K562 (cell line): Measurements from ENCODE around the gene WDR86. TPM values are rescaled to one million over a fixed set of nuclear protein-coding genes. Genes with fewer than 3 reads are reported as not detected.

ENCODE experiments used
- ARID2 ChIP-seq: fragments of 450-650 bp; IDR thresholded peaks from 2 replicates; pipeline ENCODE4 v1.6.1; 2017; ENCODE audit warnings: antibody characterized with exemption, mild to moderate bottlenecking
- ATF6 ChIP-seq: sonication (generic); formaldehyde crosslinking; IDR thresholded peaks from 2 replicates; pipeline ENCODE4 v1.4.0; 2020; ENCODE audit warnings: mild to moderate bottlenecking, missing genetic modification reagents
- CEBPZ ChIP-seq: fragments of 150-350 bp; IDR thresholded peaks from 2 replicates; pipeline ENCODE4 v1.6.1; 2014; ENCODE audit warnings: low read depth, mild to moderate bottlenecking, low read length, borderline replicate concordance
- DIDO1 ChIP-seq: fragments of 450-650 bp; IDR thresholded peaks from 2 replicates; pipeline ENCODE4 v1.6.1; 2016; ENCODE audit warnings: low read depth, missing biosample characterization, missing genetic modification characterization
- EZH2 ChIP-seq: IDR thresholded peaks from 2 replicates; pipeline ENCODE4 v1.6.1; 2012; ENCODE audit warnings: low read depth, mild to moderate bottlenecking, inconsistent platforms, low read length, borderline replicate concordance
- HMG20A ChIP-seq: fragments of 450-650 bp; formaldehyde crosslinking; conservative IDR thresholded peaks from 2 replicates; pipeline ENCODE4 v1.4.0; 2020; ENCODE audit warnings: mild to moderate bottlenecking, mixed read lengths
- KHSRP ChIP-seq: fragments of 450-650 bp; IDR thresholded peaks from 2 replicates; pipeline ENCODE4 v1.6.1; 2017
- LARP7 ChIP-seq: fragments of 450-650 bp; IDR thresholded peaks from 2 replicates; pipeline ENCODE4 v1.6.1; 2016
- LCOR ChIP-seq: sonication (generic); formaldehyde crosslinking; IDR thresholded peaks from 2 replicates; pipeline ENCODE4 v1.8.0; 2022; ENCODE audit warnings: mild to moderate bottlenecking, missing genetic modification reagents
- MAZ ChIP-seq, 2 experiments: fragments of 450-650 bp in 1 of 2; sonication (generic) in 1 of 2; formaldehyde crosslinking; IDR thresholded peaks in 1 of 2; conservative IDR thresholded peaks in 1 of 2; 2 replicates each; pipeline versions ENCODE4 v1.4.0 to v1.5.0; 2020; ENCODE audit warnings: mild to moderate bottlenecking in 1 of 2, missing genetic modification reagents in 1 of 2
- MLLT1 ChIP-seq, 2 experiments: fragments of 450-650 bp; IDR thresholded peaks; 2 replicates each; pipeline ENCODE4 v1.6.1; 2016
- PHB2 ChIP-seq: fragments of 450-650 bp; IDR thresholded peaks from 2 replicates; pipeline ENCODE4 v1.6.1; 2017; ENCODE audit warnings: low read depth
- PTBP1 ChIP-seq: fragments of 200-400 bp; formaldehyde crosslinking; IDR thresholded peaks from 2 replicates; pipeline ENCODE4 v1.6.1; 2017; ENCODE audit warnings: low read depth, low read length
- SIN3A ChIP-seq, 2 experiments: fragments of 150-350 bp in 1 of 2; IDR thresholded peaks; 2 replicates each; pipeline ENCODE4 v1.6.1; 2011 to 2016; ENCODE audit warnings: borderline replicate concordance in 2 of 2, low read depth in 2 of 2, low read length in 2 of 2, mild to moderate bottlenecking in 2 of 2, moderate library complexity in 2 of 2; ENCODE audit not compliant: control insufficient read depth in 1 of 2
- SMARCC2 ChIP-seq: fragments of 450-650 bp; IDR thresholded peaks from 2 replicates; pipeline ENCODE4 v1.6.1; 2017; ENCODE audit warnings: antibody characterized with exemption, moderate library complexity, mild to moderate bottlenecking, low read depth
- SMC3 ChIP-seq: conservative IDR thresholded peaks from 2 replicates; pipeline ENCODE4 v1.6.1; 2011; ENCODE audit warnings: low read depth, low read length, improper control_type of control experiment; ENCODE audit not compliant: insufficient read depth
- SRSF9 ChIP-seq: fragments of 200-400 bp; formaldehyde crosslinking; IDR thresholded peaks from 2 replicates; pipeline ENCODE4 v1.6.1; 2017; ENCODE audit warnings: low read depth, low read length, borderline replicate concordance
- TAF7 ChIP-seq: fragments of 450-650 bp; IDR thresholded peaks from 2 replicates; pipeline ENCODE4 v1.6.1; 2016; ENCODE audit warnings: missing genetic modification characterization, missing compliant biosample characterization
- ZHX1 ChIP-seq: fragments of 150-350 bp; conservative IDR thresholded peaks from 2 replicates; pipeline ENCODE4 v1.6.1; 2014; ENCODE audit warnings: low read length
- ZNF79 ChIP-seq: fragments of 250-450 bp; sonication (Bioruptor Pico); IDR thresholded peaks from 2 replicates; pipeline ENCODE4 v1.4.0; 2020; ENCODE audit warnings: low read depth, mild to moderate bottlenecking, moderate library complexity
- polyA plus RNA-seq, 8 experiments: library from polyadenylated mRNA; depleted of rRNA in 4 of 8; stranded (reverse) in 5 of 8; unstranded in 3 of 8; fragments of >200 nt; fragmentation: Nextera tagmentation in 2 of 8; fragmentation: Illumina TruSeq in 1 of 8; extraction: Ambion mirVana in 2 of 8; extraction: Trizol in 1 of 8; gene quantifications; 2 replicates each; pipeline versions ENCODE4 v1.2.1 to v1.2.3, GENCODE V29; 2011 to 2014; ENCODE audit warnings: inconsistent platforms in 1 of 8, missing spikeins in 1 of 8
- total RNA-seq, 7 experiments: library from RNA; depleted of rRNA in 6 of 7; stranded (reverse); fragments of >200 nt in 6 of 7; fragmentation: Illumina TruSeq in 2 of 7; extraction: Trizol in 2 of 7; gene quantifications; 2 replicates each; pipeline versions ENCODE4 v1.2.1 to v1.2.3, GENCODE V29; 2011 to 2021; ENCODE audit warnings: low replicate concordance in 1 of 7

The WDR86 gene
- total and polyA plus RNA-seq, 9 of the 15 experiments (the other 6 are each of a cell fraction or from before 2014, with no cell fraction given), result 0.24 TPM; not detected in 8

- TF ChIP-seq MLLT1 (IDR thresholded peaks at IDR 0.05) (no peak), HMG20A (CRISPR knock-in tag) (no peak), LCOR (CRISPR knock-in tag) (no peak), ZHX1 (0 out of 2 replicates have a peak, but pooled peaks have one; percentile 81), TAF7 (tag) (no peak), SRSF9 (no peak), ARID2 (peak; percentile 86), EZH2 (no peak), MAZ (CRISPR knock-in tag; conservative IDR thresholded peaks at IDR 0.05 in 1 of 2, IDR thresholded peaks at IDR 0.05 in 1 of 2) (peak in 1 of 2 experiments; percentile 68; a peak in 3 of 4 replicates), CEBPZ (no peak), PHB2 (no peak), ATF6 (CRISPR knock-in tag) (no peak), SMARCC2 (no peak), SMC3 (peak; percentile 98), ZNF79 (CRISPR knock-in tag) (no peak), SIN3A (IDR thresholded peaks at IDR 0.05; ENCODE audit: borderline replicate concordance in 2 of 2, control insufficient read depth in 1 of 2, low read depth in 2 of 2, low read length in 2 of 2) (no peak), PTBP1 (no peak), DIDO1 (tag) (no peak), LARP7 (no peak), KHSRP (no peak)
Observed at GRCh38 chr7:151368136-151368571, 41.7 kb downstream of the WDR86 start (continued).
